Measurements from ENCODE around the gene CA10. TPM values are rescaled to one million over a fixed set of nuclear protein-coding genes. Genes with fewer than 3 reads are reported as not detected.

CA10 gene
- total and polyA plus RNA-seq, 2 of the 4 experiments (the other 2 are of a cell fraction): not detected

DNA sequence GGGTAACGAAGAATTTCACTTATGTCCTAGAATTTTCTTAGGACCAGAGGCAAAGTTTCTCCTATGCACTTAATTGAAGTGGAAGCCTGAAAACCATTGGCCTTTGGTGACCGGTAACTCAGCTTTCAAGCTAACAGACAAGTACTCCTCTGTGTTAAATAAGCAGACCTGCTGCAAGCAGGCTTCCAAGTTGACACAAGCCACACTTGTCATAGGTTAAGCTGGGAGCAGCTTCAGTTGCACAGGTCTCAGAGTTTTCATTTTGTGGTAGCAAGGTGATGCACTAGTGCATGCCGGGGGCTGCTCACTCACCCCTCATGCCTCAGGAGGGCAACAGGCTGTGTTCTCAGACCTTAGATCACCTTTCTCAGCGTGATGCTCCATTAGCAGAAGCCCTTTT, 498.2 kb downstream of the CA10 start:
- Histone ChIP-seq H3K23ac (ENCODE audit: low read depth, low read length) (no peak overlapping the region), H4K8ac (ENCODE audit: low read depth in 2 of 2, low read length in 2 of 2) (no peak overlapping the region), H3K27ac (ENCODE audit: insufficient read depth, low read length) (no peak overlapping the region), H2BK15ac (ENCODE audit: low read depth, low read length) (no peak overlapping the region), H2BK20ac (ENCODE audit: low read depth, low read length) (no peak overlapping the region), H2BK5ac (ENCODE audit: low read depth, low read length, poor library complexity, severe bottlenecking) (no peak overlapping the region), H3K14ac (replicated peaks; ENCODE audit: low read depth, low read length) (no peak overlapping the region), H3K9me3 (ENCODE audit: control insufficient read depth, insufficient read depth, low read length) (peaks cover 17% of the 10 kb centered on the region), H3K36me3 (ENCODE audit: control insufficient read depth, insufficient read depth, low read length) (no peaks in the 10 kb centered on the region), H3K4me1 (ENCODE audit: control insufficient read depth, insufficient read depth, low read length) (no peaks in the 10 kb centered on the region), H3K9ac (ENCODE audit: low read depth, low read length) (no peak overlapping the region), H3K79me1 (ENCODE audit: low read depth in 1 of 2, low read length in 2 of 2) (no peaks in the 10 kb centered on the region), H2AK9ac (replicated peaks; ENCODE audit: low read depth, low read length, poor library complexity) (no peak overlapping the region), H2AK5ac (ENCODE audit: low read depth, low read length) (no peak overlapping the region), H4K5ac (ENCODE audit: low read depth, low read length) (no peak overlapping the region), H3K4me2 (ENCODE audit: low read depth, low read length) (no peak overlapping the region), H4K20me1 (ENCODE audit: insufficient read depth, low read length) (no peaks in the 10 kb centered on the region), H3K9me1 (ENCODE audit: insufficient read depth, low read length) (no peaks in the 10 kb centered on the region), H3K18ac (ENCODE audit: low read depth, low read length) (no peak overlapping the region), H4K91ac (ENCODE audit: insufficient read depth, low read depth, low read length) (no peak overlapping the region), H3K56ac (ENCODE audit: extremely low read depth, insufficient read depth, low read length) (no peak overlapping the region), H2AFZ (replicated peaks; ENCODE audit: low read length, poor library complexity) (no peak overlapping the region), H3K4ac (ENCODE audit: low read depth, low read length) (no peak overlapping the region), H2BK120ac (ENCODE audit: low read depth, low read length) (no peak overlapping the region), H3K27me3 (ENCODE audit: control insufficient read depth, insufficient read depth, low read length) (no peaks in the 10 kb centered on the region), H3K4me3 (ENCODE audit: insufficient read depth, low read depth, low read length) (no peak overlapping the region)
- ATAC-seq (ENCODE audit: low read depth) (no peak), DNase-seq (no peak)
- POLR2A ChIA-PET (ENCODE audit: unreplicated experiment): no interaction called here
- in situ Hi-C loops (cut with MboI; ENCODE audit: low sequenced_read_pairs) (no loop called here), dilution Hi-C loops (cut with HindIII; ENCODE audit: low sequenced_read_pairs, unreplicated experiment) (no loop called here), intact Hi-C loops (cut with micrococcal nuclease) (no loop called here)
- TF ChIP-seq RAD21 (IDR thresholded peaks at IDR 0.05; ENCODE audit: low read length): no peak
- TF ChIP-seq, protein P1, sequence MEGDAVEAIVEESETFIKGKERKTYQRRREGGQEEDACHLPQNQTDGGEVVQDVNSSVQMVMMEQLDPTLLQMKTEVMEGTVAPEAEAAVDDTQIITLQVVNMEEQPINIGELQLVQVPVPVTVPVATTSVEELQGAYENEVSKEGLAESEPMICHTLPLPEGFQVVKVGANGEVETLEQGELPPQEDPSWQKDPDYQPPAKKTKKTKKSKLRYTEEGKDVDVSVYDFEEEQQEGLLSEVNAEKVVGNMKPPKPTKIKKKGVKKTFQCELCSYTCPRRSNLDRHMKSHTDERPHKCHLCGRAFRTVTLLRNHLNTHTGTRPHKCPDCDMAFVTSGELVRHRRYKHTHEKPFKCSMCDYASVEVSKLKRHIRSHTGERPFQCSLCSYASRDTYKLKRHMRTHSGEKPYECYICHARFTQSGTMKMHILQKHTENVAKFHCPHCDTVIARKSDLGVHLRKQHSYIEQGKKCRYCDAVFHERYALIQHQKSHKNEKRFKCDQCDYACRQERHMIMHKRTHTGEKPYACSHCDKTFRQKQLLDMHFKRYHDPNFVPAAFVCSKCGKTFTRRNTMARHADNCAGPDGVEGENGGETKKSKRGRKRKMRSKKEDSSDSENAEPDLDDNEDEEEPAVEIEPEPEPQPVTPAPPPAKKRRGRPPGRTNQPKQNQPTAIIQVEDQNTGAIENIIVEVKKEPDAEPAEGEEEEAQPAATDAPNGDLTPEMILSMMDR (conservative IDR thresholded peaks at IDR 0.05; ENCODE audit: low read depth, low read length): no peak
- TF ChIP-seq, protein P2, sequence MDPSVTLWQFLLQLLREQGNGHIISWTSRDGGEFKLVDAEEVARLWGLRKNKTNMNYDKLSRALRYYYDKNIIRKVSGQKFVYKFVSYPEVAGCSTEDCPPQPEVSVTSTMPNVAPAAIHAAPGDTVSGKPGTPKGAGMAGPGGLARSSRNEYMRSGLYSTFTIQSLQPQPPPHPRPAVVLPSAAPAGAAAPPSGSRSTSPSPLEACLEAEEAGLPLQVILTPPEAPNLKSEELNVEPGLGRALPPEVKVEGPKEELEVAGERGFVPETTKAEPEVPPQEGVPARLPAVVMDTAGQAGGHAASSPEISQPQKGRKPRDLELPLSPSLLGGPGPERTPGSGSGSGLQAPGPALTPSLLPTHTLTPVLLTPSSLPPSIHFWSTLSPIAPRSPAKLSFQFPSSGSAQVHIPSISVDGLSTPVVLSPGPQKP (IDR thresholded peaks at IDR 0.05; ENCODE audit: borderline replicate concordance, low read depth, low read length): no peak
- TF ChIP-seq BHLHE40 (IDR thresholded peaks at IDR 0.05; ENCODE audit: low read depth, low read length): no peak
- no peak for TF ChIP-seq MAZ (IDR thresholded peaks at IDR 0.05; ENCODE audit: borderline replicate concordance, low read depth, low read length)
- no peak for TF ChIP-seq RFX5 (IDR thresholded peaks at IDR 0.05; ENCODE audit: low read depth, low read length)
- no peak for TF ChIP-seq RCOR1 (IDR thresholded peaks at IDR 0.05; ENCODE audit: insufficient replicate concordance, low read length)
- no peak for TF ChIP-seq SMC3 (IDR thresholded peaks at IDR 0.05; ENCODE audit: low read depth, low read length)
- no peak for TF ChIP-seq CHD1 (IDR thresholded peaks at IDR 0.05; ENCODE audit: low read depth, low read length)
- TF ChIP-seq FOS (IDR thresholded peaks at IDR 0.05; ENCODE audit: low read depth, low read length): no peak
- no peak for TF ChIP-seq MXI1 (IDR thresholded peaks at IDR 0.05; ENCODE audit: borderline replicate concordance, low read depth, low read length)
- TF ChIP-seq, protein P3, sequence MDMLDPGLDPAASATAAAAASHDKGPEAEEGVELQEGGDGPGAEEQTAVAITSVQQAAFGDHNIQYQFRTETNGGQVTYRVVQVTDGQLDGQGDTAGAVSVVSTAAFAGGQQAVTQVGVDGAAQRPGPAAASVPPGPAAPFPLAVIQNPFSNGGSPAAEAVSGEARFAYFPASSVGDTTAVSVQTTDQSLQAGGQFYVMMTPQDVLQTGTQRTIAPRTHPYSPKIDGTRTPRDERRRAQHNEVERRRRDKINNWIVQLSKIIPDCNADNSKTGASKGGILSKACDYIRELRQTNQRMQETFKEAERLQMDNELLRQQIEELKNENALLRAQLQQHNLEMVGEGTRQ (IDR thresholded peaks at IDR 0.05; ENCODE audit: low read depth, low read length): no peak
- no peak for TF ChIP-seq MAFK (IDR thresholded peaks at IDR 0.05; ENCODE audit: low read depth, low read length)
- TF ChIP-seq POLR2A (IDR thresholded peaks at IDR 0.05; ENCODE audit: low read depth, low read length): no peak
- TF ChIP-seq CEBPB (IDR thresholded peaks at IDR 0.05; ENCODE audit: low read depth, low read length): no peak
- no peak for TF ChIP-seq NFE2L2 (IDR thresholded peaks at IDR 0.05; ENCODE audit: low read depth, low read length)
- BruUV-seq (replicated peaks): no TSS peak
- 65% methylated on average over 3 of the region's 4 CpGs; no CpG with 5 or more reads in 1 of the 2 experiments for WGBS, 2 experiments (ENCODE audit: extremely low coverage in 2 of 2, insufficient read length in 1 of 2)
- CTCF ChIA-PET: no interaction called here
